Mesodermal cell (in vitro differentiated cells): Measurements from ENCODE around the gene NPTX1.

Source experiments
- H3K27ac ChIP-seq: 2 replicates; pipeline ENCODE4 v1.7.0; 2013; ENCODE audit warnings: mild to moderate bottlenecking, low read depth, low read length, moderate library complexity; ENCODE audit not compliant: severe bottlenecking
- H3K36me3 ChIP-seq: 2 replicates; pipeline ENCODE4 v1.7.1; 2013; ENCODE audit warnings: mild to moderate bottlenecking, low read length, moderate library complexity; ENCODE audit not compliant: control insufficient read depth, insufficient read depth
- H3K4me1 ChIP-seq: one replicate; pipeline ENCODE4 v1.7.1; 2013; ENCODE audit warnings: mild to moderate bottlenecking, low read length; ENCODE audit not compliant: insufficient read depth, control insufficient read depth, poor library complexity, severe bottlenecking
- H3K4me3 ChIP-seq: 2 replicates; pipeline ENCODE4 v1.7.0; 2013; ENCODE audit warnings: low read length, control low read depth, mild to moderate bottlenecking; ENCODE audit not compliant: insufficient read depth, poor library complexity, severe bottlenecking; ENCODE audit errors: extremely low read depth
- H3K9me3 ChIP-seq: 2 replicates; pipeline ENCODE4 v1.7.1; 2013; ENCODE audit warnings: mild to moderate bottlenecking, low read length, moderate library complexity; ENCODE audit not compliant: control insufficient read depth
- WGBS, 2 experiments: methylation state at CpG; one replicate each; pipeline ENCODE4 v1.1.5; 2013; ENCODE audit warnings: missing lambda C conversion rate in 2 of 2; ENCODE audit not compliant: insufficient coverage in 2 of 2; 5-methylcytosine and 5-hydroxymethylcytosine counted together

NPTX1 gene

DNA sequence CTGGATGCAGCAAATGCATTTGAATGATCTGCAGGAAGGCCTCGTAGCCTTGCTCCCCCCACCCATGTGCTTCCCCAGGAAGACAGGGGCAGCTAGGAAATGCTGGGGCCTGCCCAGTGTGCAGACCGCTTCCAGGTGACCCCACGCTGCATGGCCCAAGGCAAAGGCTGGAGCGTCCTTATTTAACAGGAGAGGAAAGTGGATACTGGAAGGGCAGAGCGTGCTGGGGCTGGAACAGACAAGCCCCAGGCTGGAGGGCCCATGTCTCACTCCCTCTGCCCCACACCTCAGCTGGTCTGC is 26.1 kb upstream of the NPTX1 start:
- Histone ChIP-seq H3K4me3 (no peak overlapping the region), H3K27ac (no peak overlapping the region), H3K36me3 (no peaks in the 10 kb centered on the region), H3K9me3 (no peaks in the 10 kb centered on the region), H3K4me1 (peaks cover 5% of the 10 kb centered on the region)
- 86 to 92% methylated on average over 4 of the region's 5 CpGs for WGBS, 2 experiments

DNA sequence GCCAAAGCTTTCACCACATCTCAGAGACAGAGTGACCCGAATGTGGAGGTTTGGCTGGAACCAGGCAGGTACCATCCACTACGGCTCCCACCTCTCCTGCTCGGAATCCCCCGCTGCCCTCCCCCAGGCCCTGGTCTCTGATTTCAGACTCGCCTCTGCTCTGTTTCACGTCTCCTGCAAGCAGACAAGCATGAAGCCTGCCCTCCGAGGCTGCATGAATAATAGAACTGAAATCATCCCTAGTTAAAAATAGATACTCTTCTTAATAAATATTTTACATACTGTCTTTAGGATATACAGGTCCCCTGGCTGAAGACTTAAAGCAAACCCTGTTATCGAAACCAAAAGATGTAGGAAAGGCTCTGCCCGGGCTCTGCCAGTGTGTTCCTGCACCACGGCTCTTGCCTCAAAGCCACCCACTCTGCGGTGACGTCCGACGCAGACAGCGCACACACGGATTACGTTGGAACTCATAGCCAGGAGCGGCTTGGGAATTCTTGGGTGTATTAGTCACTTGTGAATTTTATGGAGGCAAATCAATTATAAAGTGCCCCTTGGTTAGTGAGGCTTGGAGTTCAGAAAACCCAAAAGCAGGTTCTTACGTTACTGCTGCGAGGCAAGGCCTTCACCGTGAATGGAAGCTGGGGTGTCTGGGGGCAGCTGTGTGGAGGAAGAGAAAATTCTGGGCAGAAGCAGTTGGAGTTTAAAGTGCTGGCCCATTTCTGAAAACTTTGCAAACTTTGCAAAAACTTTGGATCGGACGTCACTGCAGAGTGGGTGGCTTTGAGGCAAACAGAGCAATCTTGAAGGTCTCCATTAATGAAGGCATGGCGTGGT is 25.6 kb upstream of the NPTX1 start:
- Histone ChIP-seq H3K27ac (no peak overlapping the region), H3K4me3 (no peak overlapping the region), H3K4me1 (peaks cover 5% of the 10 kb centered on the region), H3K36me3 (no peaks in the 10 kb centered on the region), H3K9me3 (no peaks in the 10 kb centered on the region)
- 91 to 94% methylated on average over 19 to 21 of the region's 24 CpGs for WGBS, 2 experiments

DNA sequence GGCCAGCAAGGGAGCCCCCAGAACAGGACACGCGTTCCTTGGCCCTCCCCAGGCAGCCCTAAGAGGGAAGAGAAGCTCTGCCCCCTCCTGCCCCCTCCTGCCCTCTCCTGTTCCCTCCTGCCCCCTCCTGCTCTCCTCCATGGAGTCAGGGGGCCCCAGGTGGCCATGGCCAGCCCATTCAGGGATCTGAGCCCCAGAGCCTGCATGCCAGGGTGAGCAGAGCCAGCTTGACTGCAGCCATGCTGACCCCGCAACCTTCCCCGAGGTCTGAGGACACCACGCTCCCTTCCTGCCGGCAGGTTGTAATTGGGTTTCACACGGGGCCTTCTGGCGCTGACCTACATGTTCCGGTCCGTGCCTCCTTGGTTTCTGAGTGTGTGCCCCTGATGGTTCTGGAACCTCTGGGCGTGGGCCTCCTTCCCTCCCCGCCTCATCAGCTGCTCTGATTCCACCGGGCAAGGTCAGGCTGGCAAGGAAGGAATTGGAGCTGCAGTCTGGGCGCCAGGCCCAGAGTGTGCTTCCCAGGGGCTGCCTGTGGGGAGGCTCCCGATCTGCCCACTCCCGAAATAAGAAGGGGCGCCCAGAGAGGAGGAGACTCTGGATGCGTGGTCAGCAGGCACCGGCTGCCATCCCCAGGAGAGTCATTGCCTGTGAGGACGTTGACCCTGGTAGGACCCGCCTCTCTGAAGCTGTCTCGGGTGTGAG is 23.7 kb upstream of the NPTX1 start:
- Histone ChIP-seq H3K9me3 (no peaks in the 10 kb centered on the region), H3K27ac (no peak overlapping the region), H3K4me1 (peaks cover 5% of the 10 kb centered on the region), H3K4me3 (no peak overlapping the region), H3K36me3 (no peaks in the 10 kb centered on the region)
- WGBS, 2 experiments: 86 to 91% methylated on average over 15 to 21 of the region's 22 CpGs

DNA sequence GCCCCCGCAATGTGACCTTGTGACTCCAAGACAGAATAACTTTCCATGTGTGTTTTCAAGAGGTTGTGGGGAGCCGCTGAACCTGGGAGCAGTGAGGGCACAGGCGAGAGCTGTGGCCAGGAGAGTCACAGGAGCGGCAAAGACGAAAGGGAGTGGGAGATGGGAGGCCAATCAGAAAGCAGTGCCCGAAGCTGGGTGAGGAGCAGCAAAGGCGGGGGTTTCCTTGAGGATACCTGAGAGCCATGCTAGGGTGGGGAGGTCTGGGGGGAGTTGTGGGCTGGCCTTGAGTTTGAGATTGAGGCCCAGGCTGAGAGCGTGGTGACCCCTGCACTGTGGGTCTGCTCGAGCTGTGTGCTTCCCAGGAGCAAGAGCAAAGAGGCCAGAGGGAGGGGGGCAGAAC is 23.2 kb upstream of the NPTX1 start:
- Histone ChIP-seq H3K27ac (no peak overlapping the region), H3K9me3 (no peaks in the 10 kb centered on the region), H3K4me3 (no peak overlapping the region), H3K4me1 (peaks cover under 1% of the 10 kb centered on the region), H3K36me3 (no peaks in the 10 kb centered on the region)
- 83 to 93% methylated on average over 3 to 9 of the region's 9 CpGs for WGBS, 2 experiments

DNA sequence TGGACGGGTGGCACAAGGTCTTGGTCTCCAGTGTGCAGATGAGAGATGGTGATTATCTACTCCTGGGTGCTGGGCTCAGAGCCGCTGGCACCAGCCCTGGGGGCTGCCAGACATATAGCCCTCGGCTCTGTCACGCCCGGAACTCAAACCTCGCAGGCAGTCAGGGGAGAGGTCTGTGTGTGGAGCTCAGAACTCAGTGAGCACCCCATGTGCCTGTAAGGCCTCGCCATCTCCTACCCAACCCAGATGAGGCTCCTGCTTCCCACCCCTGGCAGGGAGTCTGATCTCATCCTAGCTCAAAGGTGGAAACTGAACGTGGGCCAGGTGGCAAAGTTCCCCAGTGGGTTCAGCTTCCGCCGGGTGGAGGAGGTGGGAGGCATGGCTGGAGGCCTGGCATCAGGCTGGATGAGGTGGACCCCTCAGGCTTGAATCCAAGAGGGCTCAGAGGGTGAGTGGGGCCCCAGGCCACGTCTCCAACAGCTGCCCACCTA is 22.6 kb upstream of the NPTX1 start:
- Histone ChIP-seq H3K27ac (no peak overlapping the region), H3K4me3 (no peak overlapping the region)

DNA sequence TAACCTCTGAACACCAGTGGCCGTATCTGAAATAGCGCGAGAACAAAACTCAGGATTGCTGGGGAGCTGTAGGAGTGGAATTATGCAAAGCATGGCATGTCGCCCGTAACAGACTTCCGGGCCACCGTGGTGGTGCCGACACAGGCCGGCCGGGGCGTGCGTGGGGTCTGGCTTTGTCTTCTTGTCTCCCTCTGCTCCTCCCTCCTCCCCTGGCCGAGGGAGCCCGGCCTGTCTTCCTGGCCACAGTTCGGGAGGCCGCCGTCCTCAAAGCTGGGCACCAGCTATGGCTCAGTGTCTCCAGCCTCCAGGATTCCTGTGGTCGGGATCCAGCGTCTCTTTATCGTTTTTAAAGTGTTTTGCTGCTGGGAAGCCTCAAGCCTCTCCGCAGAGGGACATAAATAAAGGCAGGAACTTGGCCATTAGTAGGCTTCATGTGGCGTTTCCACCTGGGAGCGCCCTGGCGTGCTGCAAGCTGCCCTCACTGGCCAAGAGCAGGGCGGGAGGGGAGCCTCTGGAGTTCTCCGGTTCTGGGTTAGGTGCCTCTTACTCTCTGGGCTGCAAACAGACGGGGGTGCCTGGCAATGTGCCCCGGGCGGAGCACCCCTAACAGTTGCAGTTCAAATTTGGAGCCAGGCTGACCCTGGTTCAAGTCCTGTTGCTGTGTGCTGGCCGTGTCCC is 22.0 kb upstream of the NPTX1 start:
- Histone ChIP-seq H3K4me3 (no peak overlapping the region), H3K9me3 (no peaks in the 10 kb centered on the region), H3K27ac (no peak overlapping the region), H3K4me1 (no peaks in the 10 kb centered on the region), H3K36me3 (no peaks in the 10 kb centered on the region)
- WGBS, 2 experiments: 82 to 84% methylated on average over 20 to 29 of the region's 30 CpGs

More for the DNA sequence above, 22.6 kb upstream of the NPTX1 start:
- WGBS, 2 experiments: 81 to 89% methylated on average over 5 to 6 of the region's 11 CpGs
- Histone ChIP-seq H3K4me1 (no peaks in the 10 kb centered on the region), H3K36me3 (no peaks in the 10 kb centered on the region), H3K9me3 (no peaks in the 10 kb centered on the region)

DNA sequence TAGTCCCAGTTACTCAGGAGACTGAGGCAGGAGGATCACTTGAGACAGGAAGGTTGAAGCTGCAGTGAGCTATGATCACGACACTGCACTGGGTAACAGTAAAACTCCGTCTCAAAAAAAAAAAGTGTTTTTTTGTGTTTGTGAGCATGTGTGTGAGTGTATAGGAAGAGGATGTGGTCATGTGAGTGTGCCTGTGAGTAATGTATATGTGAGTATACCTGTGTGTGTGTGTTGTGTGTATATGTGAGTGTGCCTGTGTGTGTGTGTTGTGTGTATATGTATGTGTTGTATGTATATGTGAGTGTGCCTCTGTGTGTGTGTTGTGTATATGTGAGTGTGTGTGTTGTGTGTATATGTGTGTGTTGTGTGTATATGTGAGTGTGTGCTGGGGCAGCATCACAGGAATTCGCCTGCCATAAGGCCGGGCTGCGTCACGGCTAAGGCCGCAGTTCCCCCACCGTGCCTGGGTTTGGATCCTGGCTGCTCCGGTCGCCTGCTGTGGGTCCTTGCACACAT is 21.4 kb upstream of the NPTX1 start:
- H3K4me3 ChIP-seq: no peak overlapping the region
- 88 to 97% methylated on average over 10 of the region's 10 CpGs for WGBS, 2 experiments
- peaks cover 3% of the 10 kb centered on the region for H3K4me1 ChIP-seq
- H3K9me3 ChIP-seq: no peaks in the 10 kb centered on the region
- H3K36me3 ChIP-seq: no peaks in the 10 kb centered on the region
- H3K27ac ChIP-seq: no peak overlapping the region

DNA sequence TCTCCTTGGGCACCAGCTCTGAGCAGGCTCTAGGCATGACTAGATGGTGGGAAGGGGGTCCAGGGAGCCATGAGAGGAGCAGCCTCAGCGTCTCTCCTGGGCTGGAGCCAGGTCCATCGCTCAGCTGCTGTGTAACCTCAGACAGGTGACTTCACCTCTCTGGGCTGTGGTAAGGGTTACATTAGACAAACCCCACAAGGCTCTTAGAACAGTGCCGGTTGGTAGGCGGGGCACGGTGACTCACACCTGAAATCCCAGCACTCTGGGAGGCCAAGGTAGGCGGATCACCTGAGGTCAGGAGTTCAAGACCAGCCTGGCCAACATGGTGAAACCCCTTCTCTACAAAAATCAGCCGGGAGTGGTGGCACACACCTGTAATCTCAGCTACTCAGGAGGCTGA is 18.1 kb upstream of the NPTX1 start:
- Histone ChIP-seq H3K27ac (no peak overlapping the region), H3K36me3 (no peaks in the 10 kb centered on the region), H3K4me3 (no peak overlapping the region), H3K4me1 (peaks cover 3% of the 10 kb centered on the region), H3K9me3 (no peaks in the 10 kb centered on the region)
- 70 to 83% methylated on average over 6 to 7 of the region's 7 CpGs for WGBS, 2 experiments

DNA sequence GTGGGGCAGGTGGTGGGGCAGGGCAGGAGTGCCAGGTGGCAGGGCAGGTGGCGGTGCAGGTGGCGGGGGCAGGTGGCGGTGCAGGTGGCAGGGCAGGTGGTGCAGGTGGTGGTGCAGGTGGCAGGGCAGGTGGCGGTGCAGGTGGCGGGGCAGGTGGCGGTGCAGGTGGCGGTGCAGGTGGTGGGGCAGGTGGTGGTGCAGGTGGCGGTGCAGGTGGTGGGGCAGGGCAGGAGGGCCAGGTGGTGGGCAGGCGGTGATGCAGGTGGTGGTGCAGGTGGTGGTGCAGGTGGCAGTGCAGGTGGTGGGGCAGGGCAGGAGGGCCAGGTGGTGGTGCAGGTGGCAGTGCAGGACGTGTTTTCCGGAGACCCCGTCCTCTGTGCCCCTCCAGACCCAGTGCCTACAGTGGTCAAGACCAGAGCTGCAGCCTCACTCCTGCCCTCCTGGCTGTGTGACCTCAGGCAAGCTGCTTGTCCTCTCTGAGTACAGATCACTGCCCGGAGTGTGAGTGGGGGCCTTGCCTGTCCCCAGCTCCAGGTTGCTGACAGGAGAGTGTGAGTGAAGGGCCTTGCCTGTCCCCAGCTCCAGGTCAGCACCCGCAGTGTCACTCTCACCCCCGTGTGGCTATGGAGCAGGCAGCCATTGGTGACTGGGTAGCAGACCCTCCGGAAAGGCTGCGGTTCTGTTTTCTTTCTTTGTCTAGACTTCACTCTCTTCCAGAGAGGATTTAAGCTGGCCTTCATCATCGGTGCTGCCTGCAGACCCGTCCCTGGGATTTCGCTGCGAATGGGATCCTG is 16.1 kb upstream of the NPTX1 start:
- H3K36me3 ChIP-seq: no peaks in the 10 kb centered on the region
- H3K27ac ChIP-seq: no peak overlapping the region
- H3K4me1 ChIP-seq: peaks cover 3% of the 10 kb centered on the region
- WGBS, 2 experiments: 77 to 84% methylated on average over 13 to 17 of the region's 21 CpGs
- H3K9me3 ChIP-seq: no peaks in the 10 kb centered on the region
- H3K4me3 ChIP-seq: no peak overlapping the region
